DOHH2 (cell line): ENCODE results near the gene CTDSPL2.

ENCODE experiments used
- H3F3A ChIP-seq: fragments of 200-600 bp; sonication (generic), shearing (Covaris generic); 2 replicates; pipeline ENCODE4 v1.6.0; 2016; ENCODE audit warnings: antibody characterized with exemption, mild to moderate bottlenecking; ENCODE audit not compliant: control insufficient read depth, insufficient read depth
- H3K27ac ChIP-seq: fragments of 200-600 bp; sonication (generic); 2 replicates; pipeline ENCODE4 v1.5.1; 2014; ENCODE audit warnings: low read depth, mild to moderate bottlenecking, low read length, moderate library complexity
- H3K27me3 ChIP-seq: fragments of 200-600 bp; sonication (generic); 2 replicates; pipeline ENCODE4 v1.6.1; 2014; ENCODE audit warnings: mild to moderate bottlenecking, low read length, mixed read lengths; ENCODE audit not compliant: control insufficient read depth
- H3K36me3 ChIP-seq: fragments of 200-600 bp; sonication (generic); 2 replicates; pipeline ENCODE4 v1.6.1; 2014; ENCODE audit warnings: mild to moderate bottlenecking, low read length, moderate library complexity, mixed read lengths; ENCODE audit not compliant: control insufficient read depth
- H3K4me1 ChIP-seq: fragments of 200-600 bp; sonication (generic); 2 replicates; pipeline ENCODE4 v1.6.1; 2014; ENCODE audit warnings: mild to moderate bottlenecking, low read length, mixed read lengths; ENCODE audit not compliant: control insufficient read depth
- H3K4me2 ChIP-seq: fragments of 200-600 bp; sonication (generic); 2 replicates; pipeline ENCODE4 v1.6.0; 2014; ENCODE audit warnings: mild to moderate bottlenecking, low read length, moderate library complexity
- H3K4me3 ChIP-seq: fragments of 200-600 bp; sonication (generic); 2 replicates; pipeline ENCODE4 v1.5.1; 2014; ENCODE audit warnings: mild to moderate bottlenecking, low read length, mixed read lengths
- H3K79me2 ChIP-seq: fragments of 200-600 bp; sonication (generic); 2 replicates; pipeline ENCODE4 v1.6.1; 2014; ENCODE audit warnings: mild to moderate bottlenecking, low read length, mixed read lengths; ENCODE audit not compliant: control insufficient read depth
- H3K9me2 ChIP-seq: fragments of 200-600 bp; sonication (generic); replicated peaks from 2 replicates; pipeline ENCODE4 v1.6.1; 2014; ENCODE audit warnings: mild to moderate bottlenecking, low read length, mixed read lengths; ENCODE audit not compliant: control insufficient read depth
- H3K9me3 ChIP-seq: fragments of 200-600 bp; sonication (generic); 2 replicates; pipeline ENCODE4 v1.6.1; 2014; ENCODE audit warnings: antibody characterized with exemption, low read length, mixed read lengths; ENCODE audit not compliant: control insufficient read depth, insufficient read depth
- H4K20me1 ChIP-seq: fragments of 200-600 bp; sonication (generic); 2 replicates; pipeline ENCODE4 v1.6.0; 2014; ENCODE audit warnings: low read depth, mild to moderate bottlenecking, antibody characterized with exemption, low read length, moderate library complexity; ENCODE audit not compliant: control insufficient read depth, insufficient read depth
- EZH2phosphoT487 ChIP-seq: fragments of 200-600 bp; sonication (generic); IDR thresholded peaks from 2 replicates; pipeline ENCODE4 v1.6.1; 2017; ENCODE audit warnings: borderline replicate concordance, mild to moderate bottlenecking, antibody characterized with exemption, low read length, moderate library complexity, mixed read lengths
- TF ChIP-seq, protein P1 (sequence below): fragments of 200-600 bp; sonication (generic); IDR thresholded peaks from one replicate; pipeline ENCODE4 v1.5.1; 2014; ENCODE audit warnings: antibody characterized with exemption, mild to moderate bottlenecking, low read depth, low read length; ENCODE audit not compliant: poor library complexity, severe bottlenecking

The CTDSPL2 gene

GRCh38 chr15:44501768-44502366, 74.4 kb downstream of the CTDSPL2 start:
- no peaks in the 10 kb centered on the region for H3K4me1 ChIP-seq
- H4K20me1 ChIP-seq: no peaks in the 10 kb centered on the region
- H3K27ac ChIP-seq: no peak overlapping the region
- H3K36me3 ChIP-seq: peaks cover 70% of the 10 kb centered on the region
- H3K9me2 ChIP-seq: no peaks in the 10 kb centered on the region
- TF ChIP-seq EZH2phosphoT487: no peak
- TF ChIP-seq, protein P1, sequence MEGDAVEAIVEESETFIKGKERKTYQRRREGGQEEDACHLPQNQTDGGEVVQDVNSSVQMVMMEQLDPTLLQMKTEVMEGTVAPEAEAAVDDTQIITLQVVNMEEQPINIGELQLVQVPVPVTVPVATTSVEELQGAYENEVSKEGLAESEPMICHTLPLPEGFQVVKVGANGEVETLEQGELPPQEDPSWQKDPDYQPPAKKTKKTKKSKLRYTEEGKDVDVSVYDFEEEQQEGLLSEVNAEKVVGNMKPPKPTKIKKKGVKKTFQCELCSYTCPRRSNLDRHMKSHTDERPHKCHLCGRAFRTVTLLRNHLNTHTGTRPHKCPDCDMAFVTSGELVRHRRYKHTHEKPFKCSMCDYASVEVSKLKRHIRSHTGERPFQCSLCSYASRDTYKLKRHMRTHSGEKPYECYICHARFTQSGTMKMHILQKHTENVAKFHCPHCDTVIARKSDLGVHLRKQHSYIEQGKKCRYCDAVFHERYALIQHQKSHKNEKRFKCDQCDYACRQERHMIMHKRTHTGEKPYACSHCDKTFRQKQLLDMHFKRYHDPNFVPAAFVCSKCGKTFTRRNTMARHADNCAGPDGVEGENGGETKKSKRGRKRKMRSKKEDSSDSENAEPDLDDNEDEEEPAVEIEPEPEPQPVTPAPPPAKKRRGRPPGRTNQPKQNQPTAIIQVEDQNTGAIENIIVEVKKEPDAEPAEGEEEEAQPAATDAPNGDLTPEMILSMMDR: peak; percentile 57
- no peak overlapping the region for H3K4me3 ChIP-seq
- H3K79me2 ChIP-seq: peaks cover 18% of the 10 kb centered on the region
- H3K4me2 ChIP-seq: no peak overlapping the region
- no peaks in the 10 kb centered on the region for H3K9me3 ChIP-seq
- H3F3A ChIP-seq: peaks cover 30% of the 10 kb centered on the region
- no peaks in the 10 kb centered on the region for H3K27me3 ChIP-seq

GRCh38 chr15:44516436-44516835, 89.0 kb downstream of the CTDSPL2 start:
- Histone ChIP-seq H3K79me2 (no peaks in the 10 kb centered on the region), H3K36me3 (peaks cover 69% of the 10 kb centered on the region), H3K4me3 (no peak overlapping the region), H4K20me1 (no peaks in the 10 kb centered on the region), H3K4me1 (no peaks in the 10 kb centered on the region), H3K9me2 (no peaks in the 10 kb centered on the region), H3K4me2 (no peak overlapping the region), H3K27ac (no peak overlapping the region), H3K9me3 (no peaks in the 10 kb centered on the region), H3K27me3 (no peaks in the 10 kb centered on the region), H3F3A (peaks cover 27% of the 10 kb centered on the region)
- TF ChIP-seq, protein P1: no peak
- no peak for TF ChIP-seq EZH2phosphoT487

- Histone ChIP-seq H3K4me2 (no peak overlapping the region), H3K27ac (no peak overlapping the region), H3K4me1 (no peaks in the 10 kb centered on the region), H3K27me3 (no peaks in the 10 kb centered on the region), H3K9me3 (no peaks in the 10 kb centered on the region), H3K36me3 (peaks cover 78% of the 10 kb centered on the region), H3K79me2 (no peaks in the 10 kb centered on the region), H3K9me2 (no peaks in the 10 kb centered on the region), H3F3A (peaks cover 16% of the 10 kb centered on the region), H3K4me3 (no peak overlapping the region), H4K20me1 (no peaks in the 10 kb centered on the region)
- TF ChIP-seq, protein P1: no peak
- no peak for TF ChIP-seq EZH2phosphoT487
These were observed 92.1 kb downstream of the CTDSPL2 start for GRCh38 chr15:44519537-44519936.

GRCh38 chr15:44525018-44525417, 97.6 kb downstream of the CTDSPL2 start:
- Histone ChIP-seq H3K27me3 (no peaks in the 10 kb centered on the region), H3K4me3 (no peak overlapping the region), H3K9me2 (no peaks in the 10 kb centered on the region), H3K4me1 (no peaks in the 10 kb centered on the region), H3K79me2 (no peaks in the 10 kb centered on the region), H3K4me2 (no peak overlapping the region), H3K27ac (no peak overlapping the region), H4K20me1 (0 out of 2 replicates have a peak, but pooled peaks cover 12% of the 10 kb centered on the region), H3K36me3 (peaks cover 49% of the 10 kb centered on the region), H3F3A (peaks cover 25% of the 10 kb centered on the region), H3K9me3 (no peaks in the 10 kb centered on the region)
- TF ChIP-seq, protein P1: no peak
- no peak for TF ChIP-seq EZH2phosphoT487
